Fibroblast of villous mesenchyme (primary cell): ENCODE results near the gene FGD2. TPM values are rescaled to one million over a fixed set of nuclear protein-coding genes. Genes with fewer than 3 reads are reported as not detected.

Source experiments
- DNase-seq: peaks from one replicate; pipeline ENCODE4 v3.0.0-alpha.2; 2010; ENCODE audit warnings: low read depth
- H3K4me3 ChIP-seq: 2 replicates; pipeline ENCODE4 v1.5.1; 2011; ENCODE audit warnings: low read depth, mild to moderate bottlenecking, low read length
- CTCF ChIP-seq: IDR thresholded peaks from 2 replicates; pipeline ENCODE4 v1.5.1; 2012; ENCODE audit warnings: low read depth, mild to moderate bottlenecking, low read length; ENCODE audit not compliant: insufficient read depth
- total RNA-seq: library from RNA; depleted of rRNA; stranded (reverse); fragments of >200 nt; gene quantifications from 2 replicates; pipeline ENCODE4 v1.2.3, GENCODE V29; 2012

Gene FGD2
- total RNA-seq, 1 donor: not detected

DNA sequence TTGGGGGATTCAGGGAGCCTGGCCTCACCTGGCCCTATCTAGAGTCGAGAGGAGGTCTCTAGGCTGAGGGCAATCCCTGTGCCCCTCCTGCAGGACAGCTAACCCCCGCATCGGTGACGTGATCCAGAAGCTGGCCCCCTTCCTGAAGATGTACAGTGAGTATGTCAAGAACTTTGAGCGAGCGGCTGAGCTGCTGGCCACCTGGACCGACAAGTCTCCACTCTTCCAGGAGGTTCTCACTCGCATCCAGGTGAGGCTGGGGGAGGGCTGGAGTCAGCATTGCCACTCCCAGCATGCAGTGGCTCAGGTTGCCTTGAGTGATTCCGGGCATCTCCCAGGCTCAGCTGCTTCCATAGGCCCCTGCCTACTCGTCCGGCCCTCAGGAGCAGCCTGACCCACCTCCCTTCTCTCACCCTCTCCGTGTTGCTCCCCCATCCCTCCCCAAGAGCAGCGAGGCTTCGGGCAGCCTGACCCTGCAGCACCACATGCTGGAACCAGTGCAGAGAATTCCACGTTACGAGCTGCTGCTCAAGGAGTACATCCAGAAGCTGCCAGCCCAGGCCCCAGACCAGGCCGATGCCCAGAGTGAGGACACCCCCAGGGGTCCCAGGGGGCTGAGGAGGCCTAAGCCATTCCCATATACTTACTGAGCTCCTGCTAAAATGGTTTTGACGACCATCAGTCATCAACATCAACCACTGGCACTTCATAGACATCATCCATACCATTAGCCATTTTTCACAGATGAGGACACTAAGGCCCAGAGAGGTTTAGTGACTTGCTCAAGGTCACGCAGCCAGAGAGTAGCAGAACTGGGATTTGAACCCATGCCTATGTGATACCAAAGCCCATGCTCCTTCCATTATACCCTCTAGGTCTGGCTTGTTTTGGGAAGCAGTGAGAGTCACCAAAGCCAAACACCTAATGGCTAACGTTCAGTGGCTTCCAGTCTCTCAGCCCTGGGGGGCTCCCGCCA lies 8.3 kb downstream of the FGD2 start:
- H3K4me3 ChIP-seq: no peak overlapping the region
- TF ChIP-seq CTCF: no peak
- DNase-seq: no peak

DNA sequence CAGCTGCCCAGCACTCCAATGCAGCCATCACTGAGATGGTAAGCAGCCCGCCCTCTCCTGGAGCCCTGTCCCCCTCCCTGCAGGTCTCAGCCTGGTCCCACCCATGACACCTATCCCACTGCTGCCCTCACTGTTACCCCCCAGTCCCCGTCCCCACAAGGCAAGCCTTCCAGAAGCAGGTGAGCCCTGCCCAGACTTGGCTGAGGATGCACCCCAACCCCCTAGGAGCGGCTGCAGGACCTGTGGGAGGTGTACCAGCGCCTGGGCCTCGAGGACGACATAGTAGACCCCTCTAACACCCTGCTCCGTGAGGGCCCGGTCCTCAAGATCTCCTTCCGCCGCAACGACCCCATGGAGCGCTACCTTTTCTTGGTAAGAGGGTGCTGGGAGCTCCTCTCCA lies 9.2 kb downstream of the FGD2 start:
- DNase-seq: no peak
- no peak for TF ChIP-seq CTCF
- no peak overlapping the region for H3K4me3 ChIP-seq

GRCh38 chr6:37015532-37015931 lies 10.1 kb downstream of the FGD2 start:
- no peak for DNase-seq
- TF ChIP-seq CTCF: no peak
- H3K4me3 ChIP-seq: no peak overlapping the region

DNA sequence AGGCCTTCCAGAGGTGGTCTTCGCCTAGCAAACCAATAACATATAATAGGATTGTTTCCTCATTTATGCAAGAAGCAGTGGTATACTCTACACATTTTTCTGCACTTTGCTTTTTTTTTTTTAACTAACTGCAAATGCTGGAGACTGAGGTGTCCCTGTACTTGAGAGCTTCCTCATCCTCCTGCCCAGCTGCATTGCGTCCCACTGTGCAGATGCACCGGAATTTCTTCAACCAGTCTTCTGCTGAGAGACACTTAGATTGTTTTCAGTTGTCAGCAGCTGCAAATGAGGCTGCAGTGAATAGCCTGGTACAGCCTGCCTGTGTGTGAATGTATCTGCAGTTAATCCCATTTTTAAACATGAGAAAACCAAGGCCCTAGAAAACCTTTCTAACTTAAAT lies 11.5 kb downstream of the FGD2 start:
- TF ChIP-seq CTCF: no peak
- no peak overlapping the region for H3K4me3 ChIP-seq
- no peak for DNase-seq

- H3K4me3 ChIP-seq: no peak overlapping the region
- no peak for TF ChIP-seq CTCF
- no peak for DNase-seq
Observed at GRCh38 chr6:37017606-37018197, 12.2 kb downstream of the FGD2 start.

DNA sequence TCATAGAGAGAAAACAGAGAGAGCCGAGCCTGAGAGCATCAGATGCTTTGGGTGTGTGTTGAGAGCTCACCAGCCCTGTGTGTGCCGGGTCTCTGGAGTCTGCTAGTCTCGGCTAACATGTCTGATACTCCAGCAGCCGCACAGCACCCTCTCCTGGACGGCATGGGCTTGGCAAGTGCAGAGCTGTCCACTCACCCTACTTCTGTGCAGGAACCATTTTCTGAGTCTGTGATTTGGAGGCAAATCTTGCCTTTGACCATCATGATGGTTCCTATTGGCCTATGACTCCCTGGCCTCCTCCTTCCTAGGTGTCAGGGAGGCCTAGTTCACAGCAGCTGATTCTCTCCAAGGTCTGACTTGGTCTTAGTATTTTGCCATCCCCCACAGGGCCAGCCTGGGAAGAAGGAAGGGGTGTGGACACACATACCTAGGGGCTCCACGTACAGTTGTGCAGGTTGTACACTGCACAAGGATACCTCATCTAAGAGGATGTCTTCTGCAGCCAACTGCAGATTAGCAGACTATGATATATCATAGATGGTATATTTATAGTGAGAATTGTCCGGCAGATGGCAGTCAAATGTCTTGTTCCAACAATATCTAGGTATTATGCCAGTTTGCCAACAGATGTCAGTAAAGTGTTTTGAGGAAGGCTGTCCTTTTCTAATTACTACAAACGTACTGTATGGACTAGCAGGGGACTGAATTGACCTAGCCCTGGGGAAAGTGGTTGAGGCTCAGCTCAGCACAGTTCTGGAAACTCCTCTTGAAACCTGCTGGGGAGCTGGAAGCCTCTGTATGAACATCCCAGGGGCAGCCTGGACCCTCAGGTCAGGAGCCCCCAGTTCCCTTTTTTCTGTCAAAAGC lies 13.0 kb downstream of the FGD2 start:
- no peak overlapping the region for H3K4me3 ChIP-seq
- peak; percentile 88 for DNase-seq
- peak; percentile 96 for TF ChIP-seq CTCF
